Measurements from ENCODE around the gene ERBB4.

The ERBB4 gene

DNA sequence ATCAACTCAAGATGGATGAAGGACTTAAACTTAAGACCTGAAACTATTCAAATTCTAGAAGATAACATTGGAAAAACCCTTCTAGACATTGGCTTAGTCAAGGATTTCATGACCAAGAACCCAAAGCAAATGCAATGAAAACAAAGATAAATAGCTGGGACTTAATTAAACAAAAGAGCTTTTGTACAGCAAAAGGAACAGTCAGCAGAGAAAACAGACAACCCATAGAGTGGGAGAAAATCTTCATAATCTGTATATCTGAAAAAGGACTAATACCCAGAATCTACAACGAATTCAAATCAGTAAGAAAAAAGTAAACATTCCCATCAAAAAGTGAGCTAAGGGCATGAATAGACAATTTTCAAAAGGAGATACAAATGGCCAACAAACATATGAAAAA, 171.2 kb downstream of the ERBB4 start:
- no peak for DNase-seq

DNA sequence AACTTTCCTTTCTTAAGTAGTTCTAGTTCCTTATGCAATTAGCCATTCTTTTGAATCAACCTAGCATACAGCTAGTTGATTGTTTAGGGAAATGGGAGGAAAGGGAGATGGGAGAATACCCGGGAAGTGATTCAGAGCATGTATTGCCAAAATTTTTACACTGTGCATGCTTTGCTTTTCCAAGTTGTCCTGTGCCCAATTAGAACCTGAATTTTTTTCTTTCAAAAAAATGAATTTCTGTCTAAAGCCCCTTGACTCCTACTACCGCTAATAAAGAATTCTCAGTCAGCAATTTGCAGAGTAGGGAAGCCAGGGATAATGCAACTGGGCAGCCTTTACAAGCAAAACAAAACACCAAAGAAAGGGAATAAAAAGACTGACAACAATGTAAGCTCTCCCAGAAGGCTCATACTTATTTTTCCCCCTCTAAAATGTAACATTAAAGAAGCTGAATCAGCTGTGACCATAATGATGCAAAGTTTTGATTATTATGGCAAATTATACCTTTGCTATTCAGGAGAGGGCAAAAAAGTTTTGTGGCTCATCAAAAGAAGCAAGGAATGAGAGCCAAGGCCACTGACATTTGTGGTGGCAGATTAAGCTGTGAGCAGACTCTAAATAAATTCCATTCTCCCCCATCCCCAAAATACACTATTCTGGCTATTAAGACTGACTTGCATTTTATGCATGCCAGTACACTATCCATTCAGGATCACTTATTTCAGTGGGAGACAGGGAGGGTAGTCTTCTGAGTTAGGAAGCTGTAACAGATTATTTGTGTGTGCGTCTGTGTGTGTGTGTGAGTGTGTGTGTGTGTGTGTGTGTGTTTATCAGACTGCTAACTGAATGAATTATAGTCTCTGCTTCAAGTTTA, 174.3 kb downstream of the ERBB4 start:
- peak in 3 of 56 donors; percentile 0 to 21 (median 8) for DNase-seq

DNA sequence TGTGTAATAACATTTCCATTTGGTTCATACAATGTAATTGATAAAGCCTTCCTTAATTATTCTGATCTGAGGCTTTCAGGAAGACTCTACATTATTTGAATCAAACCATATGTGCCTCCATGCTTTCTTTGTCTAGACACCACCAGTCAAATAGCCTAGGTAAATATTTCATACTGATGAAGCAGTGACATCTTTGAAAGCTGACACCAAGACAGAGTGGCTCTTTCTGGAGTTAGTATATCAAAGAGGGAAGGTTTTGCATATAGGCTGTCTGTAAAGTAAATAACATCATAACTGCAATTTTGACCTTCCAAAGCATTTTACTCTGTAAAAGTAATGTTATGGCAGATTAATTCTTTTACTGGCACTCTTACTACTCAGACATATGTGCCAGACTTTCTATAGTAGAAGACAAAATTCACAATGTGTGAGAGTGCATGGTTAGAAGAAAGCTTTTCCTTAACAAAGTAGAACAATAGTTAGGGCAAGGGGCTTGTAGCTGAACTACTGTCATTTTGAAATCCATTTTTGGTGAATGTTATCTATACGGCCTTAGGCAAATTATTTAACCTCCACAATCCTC, 177.3 kb downstream of the ERBB4 start:
- DNase-seq, result no peak

DNA sequence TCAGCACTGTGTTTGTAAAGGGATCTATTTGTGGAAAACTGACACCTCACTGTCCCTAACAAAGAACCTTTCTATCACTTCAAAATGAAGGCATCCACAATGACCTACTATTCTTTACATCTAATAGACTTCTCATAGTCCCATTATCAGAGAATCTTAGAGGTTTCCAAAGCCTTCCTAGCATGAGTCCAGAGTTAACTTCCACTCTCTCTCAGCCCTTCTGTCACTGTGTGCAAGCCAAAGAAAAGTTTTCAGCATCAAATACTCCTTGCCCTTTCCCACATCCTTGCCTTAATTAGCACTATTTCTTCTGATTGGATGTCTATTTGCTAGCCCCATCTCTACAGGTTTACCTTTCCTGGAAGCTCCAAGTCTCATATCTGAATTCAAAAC, 178.5 kb downstream of the ERBB4 start:
- DNase-seq, result peak in 1 of 56 donors; percentile 20

DNA sequence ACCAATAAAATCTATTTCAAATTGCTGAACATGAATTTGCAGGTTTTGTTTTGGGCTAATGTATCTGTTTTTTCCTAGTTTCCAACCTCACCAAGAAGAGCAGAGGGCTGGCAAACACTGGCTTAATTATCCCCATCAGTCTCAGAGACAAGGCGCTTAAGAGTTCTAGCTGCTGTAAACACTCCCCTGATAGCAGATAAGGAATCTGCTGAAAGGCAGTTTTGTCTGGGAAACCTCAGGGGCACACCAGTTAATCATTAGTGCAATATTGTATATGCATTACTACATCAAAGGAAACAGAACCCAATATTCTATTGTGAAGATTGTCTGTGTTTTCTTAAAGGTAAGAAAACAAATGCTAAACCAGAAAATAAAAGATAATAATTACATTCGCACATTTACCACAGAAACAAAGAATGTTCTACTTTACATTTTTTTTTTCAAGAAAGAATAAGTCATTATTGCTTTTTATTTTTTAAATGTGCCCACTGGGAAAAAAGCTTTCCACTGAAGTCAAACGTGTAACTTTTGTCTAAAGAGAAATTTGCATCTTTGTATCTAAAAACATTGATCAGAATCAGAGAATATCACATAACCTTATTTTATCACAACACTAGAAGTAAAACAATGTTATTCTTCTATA, 179.1 kb downstream of the ERBB4 start:
- peak in 2 of 56 donors; percentile 2 to 31 for DNase-seq

DNA sequence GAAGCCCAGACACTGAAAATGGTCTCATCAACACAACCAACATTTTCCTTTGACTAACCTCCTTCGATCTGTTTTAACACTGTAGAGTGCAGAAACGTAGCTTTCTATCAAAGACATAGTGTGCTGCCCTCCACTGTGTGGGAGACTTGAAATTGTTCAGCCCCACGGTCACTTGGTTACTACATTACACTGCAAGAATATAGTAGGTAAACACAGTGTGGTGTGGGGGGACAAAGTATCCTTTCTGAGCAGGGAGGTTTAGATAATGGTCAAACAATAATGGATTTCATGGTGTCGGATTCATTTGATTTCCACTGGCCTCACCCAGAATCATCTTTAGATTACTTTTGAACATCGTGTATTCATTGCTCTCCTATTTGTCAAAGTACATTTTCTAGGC, 181.0 kb downstream of the ERBB4 start:
- peak in 9 of 56 donors; percentile 2 to 41 (median 16) for DNase-seq

DNA sequence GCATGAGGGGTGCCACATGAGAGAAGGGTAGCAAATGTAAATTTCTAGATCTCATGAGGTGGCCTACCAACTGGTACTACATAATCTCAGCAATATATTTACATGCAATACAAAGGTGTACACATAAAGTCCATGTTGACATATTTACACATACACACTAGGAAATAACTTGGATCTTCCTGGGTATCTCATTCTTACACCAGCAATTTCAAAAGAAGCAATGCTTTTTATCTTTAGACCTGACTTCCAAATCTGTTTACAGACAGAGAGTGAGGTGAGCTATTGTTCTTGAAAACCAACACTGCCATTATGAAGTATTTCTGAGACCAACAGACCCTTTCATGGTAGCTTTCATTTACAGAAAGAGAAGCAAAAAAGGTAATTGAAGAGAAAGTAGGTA, 184.2 kb downstream of the ERBB4 start:
- DNase-seq, result no peak

DNA sequence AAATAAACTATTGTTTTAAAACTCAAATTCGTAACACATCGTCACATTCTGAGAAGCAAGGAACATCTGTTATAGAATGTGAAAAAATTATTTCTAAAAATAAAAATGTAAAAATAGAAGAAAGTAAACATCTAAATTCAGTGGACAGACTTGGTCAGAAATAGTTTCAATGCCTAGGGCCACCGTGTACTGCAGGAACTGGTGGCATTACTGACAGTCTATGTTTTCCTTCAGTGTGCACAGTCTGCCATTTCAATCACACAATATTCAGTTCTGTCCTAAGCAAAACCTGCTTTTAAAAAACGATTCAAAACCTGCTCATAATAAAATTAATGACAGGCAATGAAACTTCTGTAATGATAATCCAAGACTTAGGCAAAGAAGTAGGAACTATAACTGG, 190.1 kb downstream of the ERBB4 start:
- DNase-seq, result no peak

DNA sequence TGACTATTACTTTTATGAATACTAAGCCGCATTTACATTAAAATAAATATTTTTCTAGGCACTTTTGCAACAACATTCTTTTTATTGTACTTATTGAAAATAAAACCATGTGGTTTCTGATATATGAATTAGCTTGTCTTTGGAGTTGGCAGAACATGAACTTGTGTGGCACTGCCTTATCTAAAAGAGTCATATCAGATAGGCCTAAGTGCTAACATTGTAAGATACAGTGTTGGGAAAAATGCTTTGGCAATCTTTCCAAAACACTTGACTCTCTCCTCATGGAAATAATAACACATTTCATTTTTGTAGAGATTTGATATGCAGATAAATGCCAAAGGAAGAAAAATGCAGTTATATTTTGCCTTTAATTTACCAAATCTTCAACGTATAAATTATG, 191.7 kb downstream of the ERBB4 start:
- no peak for DNase-seq

DNA sequence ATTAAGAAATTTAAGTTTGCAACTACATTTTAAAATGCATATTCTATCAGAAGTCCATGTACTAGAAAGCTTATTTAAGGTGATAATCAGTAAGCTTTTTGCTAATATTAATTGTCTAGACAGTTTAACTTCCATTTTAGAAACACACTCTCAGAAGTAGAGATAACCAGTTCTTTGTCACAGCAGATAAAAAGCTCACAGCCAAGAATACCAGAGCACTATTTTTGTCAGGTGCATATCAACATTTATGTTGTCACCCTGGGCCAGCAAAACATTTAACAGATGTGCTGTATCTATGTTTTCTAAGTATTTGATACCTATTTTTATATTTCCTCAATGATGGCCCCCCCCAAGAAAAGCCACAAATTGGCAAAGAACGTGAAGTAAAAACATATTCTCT, 192.6 kb downstream of the ERBB4 start:
- DNase-seq, result no peak

DNA sequence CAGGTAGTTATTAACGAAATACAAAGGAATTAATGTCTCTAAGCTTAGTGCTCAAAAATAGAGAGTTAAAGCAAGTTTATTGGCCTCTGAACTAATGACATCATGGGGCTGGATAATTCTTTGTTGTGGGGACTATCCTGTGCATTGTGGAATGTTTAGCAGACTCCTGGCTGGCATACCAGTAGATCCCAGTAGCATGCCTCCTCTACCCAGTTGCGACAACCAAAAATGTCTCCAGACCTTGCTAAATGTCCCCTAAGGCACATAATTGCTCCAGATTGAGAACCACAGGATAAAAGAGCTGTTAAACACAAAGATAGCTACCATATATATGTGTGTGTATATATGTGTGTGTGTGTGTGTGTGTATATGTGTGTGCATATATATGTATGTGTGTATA, 194.5 kb downstream of the ERBB4 start:
- DNase-seq, result no peak

DNA sequence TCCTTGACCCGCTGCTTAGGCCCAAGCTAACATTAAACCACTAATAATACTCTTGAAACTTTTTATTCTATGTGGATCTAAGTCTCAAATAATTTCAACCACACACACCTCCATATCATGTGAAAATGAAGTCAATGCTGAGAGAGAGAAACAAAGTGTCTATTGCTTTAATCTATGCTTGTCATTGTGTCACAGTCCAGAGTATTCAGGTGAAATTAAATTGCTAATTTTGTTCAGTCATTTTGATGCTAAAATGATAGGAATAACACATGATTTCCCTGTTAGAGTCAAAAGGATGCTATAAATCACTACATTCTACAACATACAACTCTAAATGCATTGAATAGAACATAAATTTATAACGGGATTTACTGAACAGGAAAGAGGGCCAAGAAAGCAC, 195.4 kb downstream of the ERBB4 start:
- no peak for DNase-seq

DNA sequence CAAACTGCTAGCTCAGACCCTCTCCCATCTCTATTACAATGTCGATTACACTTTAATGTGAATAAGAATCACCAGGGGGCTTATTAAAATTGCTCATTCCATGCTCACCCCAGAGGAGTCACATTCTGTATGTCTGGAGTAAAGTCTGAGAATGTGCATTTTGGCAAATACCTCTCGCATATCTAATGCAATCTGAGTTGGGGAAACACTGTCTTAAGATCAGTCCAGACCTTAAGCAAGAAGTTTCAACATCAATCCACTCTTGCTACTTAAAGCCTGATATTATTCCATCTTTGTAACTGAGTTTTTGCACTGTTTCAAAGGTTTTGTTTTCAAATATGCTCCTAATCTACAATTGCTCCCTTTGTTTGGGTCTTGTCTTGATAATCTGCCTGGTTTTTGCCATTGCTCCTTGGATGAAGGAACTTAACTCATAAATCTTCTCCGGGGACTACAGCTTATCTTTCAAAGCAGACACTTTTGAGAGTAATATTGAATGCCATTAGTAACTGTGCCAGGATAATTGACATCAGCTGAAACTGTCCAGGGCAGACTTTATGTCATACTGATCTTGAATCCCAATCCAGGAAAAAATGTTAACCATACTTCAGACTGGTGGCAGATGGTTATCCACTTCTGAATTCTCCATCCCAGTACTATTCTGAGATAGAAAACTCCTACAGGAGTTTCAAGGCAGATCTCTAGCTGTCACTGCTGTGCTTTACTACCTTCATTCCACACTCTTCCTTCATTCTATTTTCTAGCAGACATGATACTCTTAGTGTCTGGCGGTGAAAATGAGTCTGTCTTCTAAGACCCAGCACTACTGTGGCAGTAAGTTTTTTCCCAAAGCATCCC, 200.9 kb downstream of the ERBB4 start:
- no peak for DNase-seq

DNA sequence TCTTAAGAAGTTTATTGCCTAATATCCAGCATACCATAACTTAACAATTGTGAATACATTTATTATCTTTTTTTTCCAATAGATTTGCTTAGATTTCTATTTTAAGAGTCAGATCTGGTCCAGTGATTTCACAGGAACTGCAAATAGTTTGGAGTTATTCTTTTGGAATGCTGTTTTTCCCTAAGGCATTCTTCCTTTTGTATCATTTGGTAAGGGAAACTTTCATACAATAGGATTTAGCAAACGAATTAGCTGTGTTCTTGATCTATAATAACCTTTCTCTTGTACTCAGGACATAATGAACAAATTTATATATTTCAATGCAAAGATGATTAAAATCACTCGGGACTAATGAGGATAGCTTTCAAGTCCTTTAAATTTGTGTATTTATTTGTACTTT, 201.6 kb downstream of the ERBB4 start:
- no peak for DNase-seq

DNA sequence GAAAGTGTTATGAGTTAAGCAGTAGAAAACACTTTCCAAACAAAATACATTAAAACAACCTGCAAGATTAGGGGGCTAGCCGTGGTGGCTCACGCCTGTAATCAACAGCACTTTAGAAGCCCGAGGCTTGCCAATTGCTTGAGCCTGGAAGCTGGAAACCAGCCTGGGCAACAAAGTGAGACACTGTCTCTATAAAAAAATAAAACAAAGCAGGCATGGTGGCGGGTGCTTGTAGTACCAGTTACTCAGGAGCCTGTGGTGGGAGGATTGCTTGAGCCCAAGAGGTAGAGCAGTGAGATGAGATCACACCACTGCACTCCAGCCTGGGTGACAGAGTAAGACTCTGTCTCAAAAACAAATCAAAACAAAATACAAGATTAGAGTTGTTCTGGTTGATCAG, 208.3 kb downstream of the ERBB4 start:
- peak in 38 of 56 donors; percentile 0 to 49 (median 14) for DNase-seq

DNA sequence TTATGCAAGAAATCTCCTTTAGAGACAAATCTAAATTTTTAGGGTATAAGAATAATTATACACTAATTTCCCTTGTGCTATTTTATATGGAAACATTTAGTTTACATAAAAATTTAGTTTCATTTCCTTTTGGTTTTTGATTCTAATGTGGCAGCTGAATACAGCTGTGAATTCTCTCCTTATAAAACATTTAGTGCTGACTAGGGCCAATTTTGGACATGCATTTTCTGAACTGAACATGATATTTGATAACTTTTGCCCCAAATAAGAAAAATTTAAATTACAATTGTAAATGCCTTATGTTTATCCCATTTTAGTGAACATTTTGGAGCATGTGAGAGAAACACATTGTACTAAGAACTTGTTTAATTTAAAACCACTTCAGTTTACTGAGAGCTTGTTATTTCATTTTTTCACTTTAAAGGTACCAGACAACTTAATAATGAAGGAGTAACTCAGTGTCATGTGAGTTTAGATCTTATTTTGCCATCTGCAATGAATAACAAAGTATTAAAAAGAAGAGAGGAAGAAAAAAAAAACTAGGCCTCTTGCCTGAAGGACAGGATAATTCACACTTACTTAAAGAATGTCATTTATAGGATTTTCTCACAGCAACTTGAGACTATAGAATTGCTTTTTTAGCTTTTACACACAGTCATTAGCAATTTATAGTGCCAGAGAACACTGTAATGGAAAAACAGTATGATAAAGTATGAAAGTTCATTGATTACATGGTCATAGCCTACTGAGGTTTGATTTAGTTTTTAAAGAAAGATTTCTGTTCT, 209.7 kb downstream of the ERBB4 start:
- DNase-seq, result no peak

DNA sequence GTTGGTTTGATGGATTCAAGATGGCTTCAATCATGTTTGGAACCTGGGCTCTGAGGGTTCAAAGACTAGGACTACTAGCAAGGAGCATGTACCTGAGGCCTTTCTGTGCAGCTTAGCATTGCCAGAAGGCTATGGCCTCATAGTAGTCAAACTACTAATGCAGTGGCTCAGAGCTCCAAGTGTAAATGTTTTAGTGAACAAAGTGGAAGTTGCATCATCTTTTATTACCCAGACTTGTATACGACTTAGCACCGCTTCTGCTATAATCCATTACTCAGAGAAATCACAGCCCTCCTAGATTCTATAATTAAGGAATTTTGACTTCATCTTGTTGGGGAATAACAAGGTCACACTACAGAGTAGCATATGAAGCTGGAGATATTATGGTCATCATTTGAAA, 210.5 kb downstream of the ERBB4 start:
- no peak for DNase-seq

DNA sequence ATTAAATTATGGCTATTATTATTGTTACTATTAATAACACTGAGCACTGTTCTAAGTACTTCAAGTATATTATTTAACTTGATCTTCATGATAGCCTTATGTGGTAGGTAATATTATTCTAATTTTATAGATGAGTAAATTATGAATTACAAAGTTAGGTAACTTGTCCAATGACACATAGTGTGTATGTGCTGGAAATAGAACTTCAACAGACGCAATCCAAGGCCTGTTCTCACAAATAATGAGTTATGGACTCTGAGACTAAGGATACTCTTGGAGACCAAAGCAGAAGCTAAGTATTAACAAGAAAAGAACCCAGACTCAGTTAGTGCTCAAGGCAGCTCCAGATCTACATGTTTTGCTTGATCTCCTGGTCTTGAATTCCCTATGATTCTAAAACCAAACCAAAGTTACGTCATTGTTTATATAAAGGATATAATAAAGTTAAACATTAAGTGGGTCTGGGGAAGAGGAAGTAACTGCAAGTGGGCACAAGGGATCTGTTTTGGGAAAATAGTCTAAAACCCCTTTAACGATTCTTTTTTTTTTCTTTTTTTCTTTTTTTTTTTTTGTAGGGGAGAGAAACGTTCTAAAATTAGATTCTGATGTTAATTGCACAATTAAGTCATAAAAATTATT, 211.3 kb downstream of the ERBB4 start:
- no peak for DNase-seq

DNA sequence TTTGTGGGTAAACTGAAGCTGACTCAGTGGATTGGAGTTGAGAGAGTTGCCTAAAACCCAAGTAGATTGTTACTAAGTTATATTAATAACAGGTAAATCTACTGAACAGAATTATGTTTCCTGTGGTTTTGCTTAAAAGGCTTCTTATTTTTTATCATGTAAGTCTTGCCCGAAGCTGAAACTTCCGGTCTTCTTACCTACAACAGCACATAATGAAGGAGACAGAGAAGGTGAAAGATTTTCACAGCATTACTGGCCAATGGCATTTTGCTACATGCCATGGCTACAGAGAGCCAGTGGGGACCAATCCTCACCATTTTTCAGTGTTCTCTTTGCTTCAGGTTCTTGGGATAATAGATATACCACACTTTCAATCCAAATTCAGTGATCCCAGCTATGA, 220.0 kb downstream of the ERBB4 start:
- no peak for DNase-seq

DNA sequence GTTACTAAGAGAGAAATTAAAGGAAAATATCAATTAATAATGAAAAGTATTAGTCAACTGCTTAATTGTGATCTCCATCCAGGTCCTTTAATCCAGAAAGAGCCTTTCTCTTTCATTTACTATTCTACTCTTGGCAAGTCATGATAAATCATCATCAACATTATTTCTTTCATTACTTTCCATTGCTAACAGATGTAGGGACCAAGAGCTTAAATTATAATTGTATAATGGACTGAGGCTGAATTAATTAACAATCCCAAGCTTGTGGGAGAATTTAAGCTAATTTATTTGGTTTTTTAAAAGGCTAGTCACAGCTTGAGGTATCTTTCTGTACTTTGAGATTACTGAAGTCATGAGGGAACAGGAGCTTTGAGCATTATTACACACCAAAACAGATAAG, 223.9 kb downstream of the ERBB4 start:
- DNase-seq, result no peak
